T-helper 17 cell (primary cell): ENCODE data around the gene EFNB2. TPM values are rescaled to one million over a fixed set of nuclear protein-coding genes. Genes with fewer than 3 reads are reported as not detected.

Experiments
- ATAC-seq: fragments of 150-1000 bp; cut with Tn5 transposase; 2 replicates; pipeline ENCODE4 v1.10.0; 2021; ENCODE audit warnings: mild to moderate bottlenecking, moderate library complexity
- DNase-seq, 3 donors: peaks; one replicate each; pipeline versions ENCODE4 v3.0.0 to v3.0.0-alpha.2; 2020 to 2021
- H3K9me3 ChIP-seq: one replicate; pipeline ENCODE4 v1.7.0; 2013; ENCODE audit warnings: low read length, mild to moderate bottlenecking; ENCODE audit not compliant: control insufficient read depth, poor library complexity, severe bottlenecking
- H3K27ac Mint-ChIP-seq: one replicate; pipeline ENCODE4 v1.8.0; 2022; ENCODE audit warnings: mild to moderate bottlenecking, moderate library complexity, mixed read lengths
- H3K27me3 Mint-ChIP-seq: one replicate; pipeline ENCODE4 v1.8.0; 2022; ENCODE audit warnings: mixed read lengths
- H3K36me3 Mint-ChIP-seq: one replicate; pipeline ENCODE4 v1.8.0; 2022; ENCODE audit warnings: low read depth, mixed read lengths
- H3K4me1 Mint-ChIP-seq: one replicate; pipeline ENCODE4 v1.8.0; 2022; ENCODE audit warnings: mild to moderate bottlenecking, mixed read lengths
- H3K4me3 Mint-ChIP-seq: one replicate; pipeline ENCODE4 v1.8.0; 2022; ENCODE audit warnings: mild to moderate bottlenecking, moderate library complexity, mixed read lengths
- total RNA-seq, 4 donors: library from RNA in 2 of 4; stranded (reverse) in 2 of 4; gene quantifications; one replicate each; pipeline ENCODE4 v1.2.3 and lab custom pipeline; 2022 to 2026

Gene EFNB2
- total RNA-seq, 2 donors from 2014 or later: 0.35 to 0.37 TPM

- no peaks in the 10 kb centered on the region for H3K9me3 ChIP-seq
- peaks cover 87% of the 10 kb centered on the region for H3K27me3 Mint-ChIP-seq
- peaks cover 2% of the 10 kb centered on the region for H3K4me1 Mint-ChIP-seq
- DNase-seq (no peak), ATAC-seq (no peak)
- H3K4me3 Mint-ChIP-seq: no peak overlapping the region
- no peak overlapping the region for H3K27ac Mint-ChIP-seq
- no peaks in the 10 kb centered on the region for H3K36me3 Mint-ChIP-seq
Measured at GRCh38 chr13:106527445-106527801, 8.0 kb downstream of the EFNB2 start.

- Mint-ChIP-seq H3K4me3 (no peak overlapping the region), H3K27me3 (peaks cover 87% of the 10 kb centered on the region), H3K36me3 (no peaks in the 10 kb centered on the region), H3K27ac (no peak overlapping the region), H3K4me1 (peaks cover 2% of the 10 kb centered on the region)
- ATAC-seq (no peak), DNase-seq (no peak)
- no peaks in the 10 kb centered on the region for H3K9me3 ChIP-seq
Measured at GRCh38 chr13:106526738-106527444, 8.6 kb downstream of the EFNB2 start.

GRCh38 chr13:106525865-106526264 is 9.6 kb downstream of the EFNB2 start:
- Mint-ChIP-seq H3K36me3 (no peaks in the 10 kb centered on the region), H3K27me3 (peaks cover 87% of the 10 kb centered on the region), H3K27ac (no peak overlapping the region), H3K4me3 (no peak overlapping the region), H3K4me1 (peaks cover 2% of the 10 kb centered on the region)
- H3K9me3 ChIP-seq: no peaks in the 10 kb centered on the region
- DNase-seq: no peak
- no peak for ATAC-seq

GRCh38 chr13:106524108-106524507 is 11.4 kb downstream of the EFNB2 start:
- no peak overlapping the region for H3K27ac Mint-ChIP-seq
- peaks cover 79% of the 10 kb centered on the region for H3K27me3 Mint-ChIP-seq
- no peaks in the 10 kb centered on the region for H3K36me3 Mint-ChIP-seq
- DNase-seq (no peak), ATAC-seq (no peak)
- no peak overlapping the region for H3K4me3 Mint-ChIP-seq
- no peaks in the 10 kb centered on the region for H3K4me1 Mint-ChIP-seq
- no peaks in the 10 kb centered on the region for H3K9me3 ChIP-seq

GRCh38 chr13:106523576-106523975 is 11.9 kb downstream of the EFNB2 start:
- H3K36me3 Mint-ChIP-seq: no peaks in the 10 kb centered on the region
- no peak for ATAC-seq
- no peaks in the 10 kb centered on the region for H3K4me1 Mint-ChIP-seq
- H3K9me3 ChIP-seq: no peaks in the 10 kb centered on the region
- H3K4me3 Mint-ChIP-seq: no peak overlapping the region
- no peak overlapping the region for H3K27ac Mint-ChIP-seq
- no peak for DNase-seq
- H3K27me3 Mint-ChIP-seq: peaks cover 78% of the 10 kb centered on the region

GRCh38 chr13:106522898-106523525 is 12.4 kb downstream of the EFNB2 start:
- no peaks in the 10 kb centered on the region for H3K36me3 Mint-ChIP-seq
- no peak overlapping the region for H3K4me3 Mint-ChIP-seq
- no peaks in the 10 kb centered on the region for H3K9me3 ChIP-seq
- DNase-seq (no peak), ATAC-seq (no peak)
- H3K4me1 Mint-ChIP-seq: no peaks in the 10 kb centered on the region
- peaks cover 73% of the 10 kb centered on the region for H3K27me3 Mint-ChIP-seq
- H3K27ac Mint-ChIP-seq: no peak overlapping the region

GRCh38 chr13:106522112-106522705 is 13.3 kb downstream of the EFNB2 start:
- H3K4me3 Mint-ChIP-seq: no peak overlapping the region
- peaks cover 68% of the 10 kb centered on the region for H3K27me3 Mint-ChIP-seq
- H3K27ac Mint-ChIP-seq: no peak overlapping the region
- no peaks in the 10 kb centered on the region for H3K9me3 ChIP-seq
- DNase-seq (no peak), ATAC-seq (no peak)
- no peaks in the 10 kb centered on the region for H3K36me3 Mint-ChIP-seq
- H3K4me1 Mint-ChIP-seq: no peaks in the 10 kb centered on the region

- Mint-ChIP-seq H3K4me3 (no peak overlapping the region), H3K27me3 (peaks cover 65% of the 10 kb centered on the region), H3K27ac (no peak overlapping the region), H3K36me3 (no peaks in the 10 kb centered on the region), H3K4me1 (no peaks in the 10 kb centered on the region)
- ATAC-seq (no peak), DNase-seq (no peak)
- H3K9me3 ChIP-seq: no peaks in the 10 kb centered on the region
Measured at GRCh38 chr13:106521095-106521799, 14.2 kb downstream of the EFNB2 start.

- Mint-ChIP-seq H3K27me3 (peaks cover 59% of the 10 kb centered on the region), H3K27ac (no peak overlapping the region), H3K4me1 (no peaks in the 10 kb centered on the region), H3K4me3 (no peak overlapping the region), H3K36me3 (no peaks in the 10 kb centered on the region)
- no peak for ATAC-seq
- DNase-seq: no peak
- H3K9me3 ChIP-seq: no peaks in the 10 kb centered on the region
Measured at GRCh38 chr13:106520251-106521054, 15.0 kb downstream of the EFNB2 start.

GRCh38 chr13:106518512-106518911 is 16.9 kb downstream of the EFNB2 start:
- Mint-ChIP-seq H3K4me1 (no peaks in the 10 kb centered on the region), H3K36me3 (no peaks in the 10 kb centered on the region), H3K4me3 (no peak overlapping the region), H3K27me3 (peaks cover 61% of the 10 kb centered on the region), H3K27ac (no peak overlapping the region)
- ATAC-seq (no peak), DNase-seq (no peak)
- H3K9me3 ChIP-seq: no peaks in the 10 kb centered on the region

- Mint-ChIP-seq H3K4me1 (no peaks in the 10 kb centered on the region), H3K4me3 (no peak overlapping the region), H3K36me3 (no peaks in the 10 kb centered on the region), H3K27ac (no peak overlapping the region), H3K27me3 (peaks cover 60% of the 10 kb centered on the region)
- ATAC-seq (no peak), DNase-seq (no peak)
- H3K9me3 ChIP-seq: no peaks in the 10 kb centered on the region
Measured at GRCh38 chr13:106517109-106517847, 18.2 kb downstream of the EFNB2 start.

GRCh38 chr13:106515635-106516254 is 19.7 kb downstream of the EFNB2 start:
- H3K9me3 ChIP-seq: no peaks in the 10 kb centered on the region
- no peak overlapping the region for H3K27ac Mint-ChIP-seq
- no peak overlapping the region for H3K4me3 Mint-ChIP-seq
- ATAC-seq: no peak
- no peaks in the 10 kb centered on the region for H3K4me1 Mint-ChIP-seq
- peaks cover 60% of the 10 kb centered on the region for H3K27me3 Mint-ChIP-seq
- peaks cover 2% of the 10 kb centered on the region for H3K36me3 Mint-ChIP-seq
- no peak for DNase-seq
